Brain microvascular endothelial cell (primary cell): Measurements from ENCODE around the gene TMEM237.

Experiments used
- DNase-seq: peaks from one replicate; pipeline ENCODE4 v3.0.0-alpha.2; 2020
- H3K27ac ChIP-seq: fragments of 250-450 bp; sonication (Bioruptor Pico); 2 replicates; pipeline ENCODE4 v1.5.1; 2020; ENCODE audit warnings: mild to moderate bottlenecking, moderate library complexity
- H3K27me3 ChIP-seq: fragments of 250-450 bp; sonication (Bioruptor Pico); replicated peaks from 2 replicates; pipeline ENCODE4 v1.5.1; 2020; ENCODE audit warnings: mild to moderate bottlenecking
- H3K36me3 ChIP-seq: fragments of 250-450 bp; sonication (Bioruptor Pico); replicated peaks from 2 replicates; pipeline ENCODE4 v1.5.1; 2020; ENCODE audit warnings: mild to moderate bottlenecking
- H3K4me3 ChIP-seq: 2 replicates; pipeline ENCODE4 v1.5.1; 2011; ENCODE audit warnings: low read depth, mild to moderate bottlenecking, control low read depth, low read length, moderate library complexity
- in situ Hi-C: cut with HindIII; loops from 2 replicates; pipeline ENCODE4 v1.10.0; 2017; ENCODE audit warnings: low sequenced_read_pairs, low pct_ligation_motif_present
- TF ChIP-seq, protein P1 (sequence below): IDR thresholded peaks from 2 replicates; pipeline ENCODE4 v1.5.1; 2011; ENCODE audit warnings: low read depth, mild to moderate bottlenecking, moderate library complexity, low read length, control low read depth, inconsistent platforms; ENCODE audit errors: missing control alignments

The TMEM237 gene

DNA sequence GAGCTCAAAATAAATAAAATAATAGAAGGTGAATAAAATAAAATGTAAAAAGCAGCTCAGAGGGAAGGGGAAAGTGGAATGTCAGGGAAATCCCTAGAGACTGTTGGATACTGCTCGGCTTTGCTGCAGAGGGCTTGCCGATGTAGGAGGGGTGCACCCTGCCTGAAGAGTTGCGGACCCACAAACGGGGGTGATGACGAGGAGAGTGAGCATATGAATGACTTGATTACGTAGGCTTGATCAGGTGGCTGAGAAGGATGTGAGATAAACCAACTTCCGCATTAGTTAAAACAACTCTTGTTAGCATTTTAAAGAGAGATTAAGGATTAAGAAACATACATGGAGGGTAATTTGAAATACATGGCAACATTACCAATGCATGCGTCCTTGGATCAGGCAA lies 21.0 kb upstream of the TMEM237 start:
- TF ChIP-seq, protein P1, sequence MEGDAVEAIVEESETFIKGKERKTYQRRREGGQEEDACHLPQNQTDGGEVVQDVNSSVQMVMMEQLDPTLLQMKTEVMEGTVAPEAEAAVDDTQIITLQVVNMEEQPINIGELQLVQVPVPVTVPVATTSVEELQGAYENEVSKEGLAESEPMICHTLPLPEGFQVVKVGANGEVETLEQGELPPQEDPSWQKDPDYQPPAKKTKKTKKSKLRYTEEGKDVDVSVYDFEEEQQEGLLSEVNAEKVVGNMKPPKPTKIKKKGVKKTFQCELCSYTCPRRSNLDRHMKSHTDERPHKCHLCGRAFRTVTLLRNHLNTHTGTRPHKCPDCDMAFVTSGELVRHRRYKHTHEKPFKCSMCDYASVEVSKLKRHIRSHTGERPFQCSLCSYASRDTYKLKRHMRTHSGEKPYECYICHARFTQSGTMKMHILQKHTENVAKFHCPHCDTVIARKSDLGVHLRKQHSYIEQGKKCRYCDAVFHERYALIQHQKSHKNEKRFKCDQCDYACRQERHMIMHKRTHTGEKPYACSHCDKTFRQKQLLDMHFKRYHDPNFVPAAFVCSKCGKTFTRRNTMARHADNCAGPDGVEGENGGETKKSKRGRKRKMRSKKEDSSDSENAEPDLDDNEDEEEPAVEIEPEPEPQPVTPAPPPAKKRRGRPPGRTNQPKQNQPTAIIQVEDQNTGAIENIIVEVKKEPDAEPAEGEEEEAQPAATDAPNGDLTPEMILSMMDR = no peak
- no peak overlapping the region for H3K27ac ChIP-seq
- no peaks in the 10 kb centered on the region for H3K27me3 ChIP-seq
- H3K36me3 ChIP-seq = no peaks in the 10 kb centered on the region
- H3K4me3 ChIP-seq = no peak overlapping the region
- no peak for DNase-seq
- in situ Hi-C loops = no loop called here

DNA sequence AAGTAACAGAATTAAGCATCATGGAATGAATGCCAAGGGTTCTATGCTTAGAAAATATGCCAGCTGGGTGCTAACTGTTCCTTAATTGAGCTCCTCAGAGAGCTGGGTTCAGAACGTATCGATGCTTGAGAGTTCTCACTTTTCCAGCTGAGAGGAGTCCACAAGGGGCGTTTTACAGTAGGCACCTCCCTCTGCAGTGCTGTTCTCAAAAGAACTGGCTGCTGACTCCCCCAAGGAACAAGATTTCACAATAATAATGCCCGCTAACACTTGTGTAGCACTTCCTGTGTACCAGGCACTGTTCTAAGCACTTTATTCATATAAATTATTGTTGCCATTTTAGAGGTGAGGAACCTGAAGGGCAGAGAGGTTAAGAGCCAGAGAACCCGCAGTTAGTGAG lies 18.1 kb upstream of the TMEM237 start:
- H3K4me3 ChIP-seq = no peak overlapping the region
- no peaks in the 10 kb centered on the region for H3K36me3 ChIP-seq
- no peak overlapping the region for H3K27ac ChIP-seq
- in situ Hi-C loops = no loop called here
- H3K27me3 ChIP-seq = no peaks in the 10 kb centered on the region
- DNase-seq = no peak
- TF ChIP-seq, protein P1 = no peak

DNA sequence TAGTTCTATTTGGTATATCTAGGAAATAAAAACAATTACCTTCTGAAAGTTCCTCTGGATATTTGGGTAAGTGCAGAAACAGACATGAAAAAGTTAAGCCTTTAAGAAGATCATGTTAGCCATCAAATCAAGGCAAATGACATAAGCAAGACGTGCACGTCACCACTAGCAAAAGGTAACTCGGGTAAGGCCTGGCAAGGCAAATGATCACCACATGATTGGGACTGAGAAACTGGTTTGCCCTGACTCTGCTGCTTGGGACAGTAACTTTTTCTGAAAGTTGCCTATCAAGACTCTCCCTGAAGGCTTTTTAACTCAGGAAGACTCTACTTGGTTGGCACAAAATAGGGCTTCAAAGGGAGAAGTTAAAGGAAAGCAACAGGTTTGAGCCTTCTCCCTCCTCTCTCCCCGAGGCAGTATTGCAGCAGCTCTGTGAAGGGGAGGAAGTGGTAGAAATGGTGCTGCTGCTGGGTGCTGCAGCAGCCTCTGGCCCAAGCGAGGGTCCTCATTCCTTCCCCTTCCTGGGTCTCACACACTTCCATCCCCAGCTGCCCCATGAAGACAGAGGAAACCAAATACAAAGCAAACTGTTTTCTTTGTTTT lies 17.1 kb upstream of the TMEM237 start:
- H3K36me3 ChIP-seq = no peaks in the 10 kb centered on the region
- H3K4me3 ChIP-seq = no peak overlapping the region
- no peak for DNase-seq
- in situ Hi-C loops = no loop called here
- TF ChIP-seq, protein P1 = no peak
- no peaks in the 10 kb centered on the region for H3K27me3 ChIP-seq
- H3K27ac ChIP-seq = no peak overlapping the region

DNA sequence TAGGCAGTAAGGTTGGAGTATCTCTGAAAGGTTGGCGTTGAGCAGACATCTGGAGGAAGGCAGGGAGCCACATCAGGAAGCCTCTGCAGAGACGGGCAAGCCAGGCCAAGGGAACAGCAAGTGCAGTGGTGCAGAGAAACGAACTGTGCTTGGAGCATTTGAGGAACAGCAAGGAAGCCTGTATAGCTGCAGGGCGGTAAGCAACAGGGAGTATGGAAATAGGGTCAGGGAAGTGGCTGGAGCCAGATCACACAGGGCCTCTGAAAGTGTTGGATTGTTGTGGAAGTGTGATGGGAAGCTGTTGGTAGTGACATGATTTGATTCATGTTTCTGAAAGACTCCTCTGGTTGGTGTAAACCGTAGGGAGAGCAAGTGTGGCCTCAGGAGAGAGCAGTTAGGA lies 13.4 kb upstream of the TMEM237 start:
- Histone ChIP-seq H3K36me3 (no peaks in the 10 kb centered on the region), H3K27ac (no peak overlapping the region), H3K27me3 (no peaks in the 10 kb centered on the region), H3K4me3 (no peak overlapping the region)
- in situ Hi-C loops = no loop called here
- DNase-seq = no peak
- TF ChIP-seq, protein P1 = no peak

DNA sequence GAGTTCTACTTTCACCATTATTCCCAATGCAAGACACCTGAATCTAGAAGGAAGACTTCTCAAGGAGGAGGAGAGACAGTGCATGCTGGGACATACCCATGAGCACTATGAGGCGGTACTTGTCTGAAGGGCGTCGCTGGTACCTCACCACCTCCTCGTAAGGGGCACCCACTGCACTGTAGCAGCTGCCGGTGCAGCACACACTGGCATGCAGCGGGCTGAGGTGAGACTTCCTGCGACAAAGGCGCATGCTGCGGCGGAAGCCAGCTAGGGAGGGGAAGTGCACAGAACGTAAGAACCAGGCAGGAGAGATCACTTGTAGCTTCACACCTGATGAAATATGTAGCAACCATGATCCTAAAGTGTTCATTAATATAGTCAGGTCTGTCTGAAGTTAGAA lies 12.8 kb upstream of the TMEM237 start:
- DNase-seq = no peak
- in situ Hi-C loops = no loop called here
- no peaks in the 10 kb centered on the region for H3K27me3 ChIP-seq
- TF ChIP-seq, protein P1 = no peak
- no peak overlapping the region for H3K27ac ChIP-seq
- H3K4me3 ChIP-seq = no peak overlapping the region
- no peaks in the 10 kb centered on the region for H3K36me3 ChIP-seq
